DOHH2 (cell line): Measurements from ENCODE around the gene KDM8.

Source experiments
- H3F3A ChIP-seq: fragments of 200-600 bp; sonication (generic), shearing (Covaris generic); 2 replicates; pipeline ENCODE4 v1.6.0; 2016; ENCODE audit warnings: antibody characterized with exemption, mild to moderate bottlenecking; ENCODE audit not compliant: control insufficient read depth, insufficient read depth
- H3K27ac ChIP-seq: fragments of 200-600 bp; sonication (generic); 2 replicates; pipeline ENCODE4 v1.5.1; 2014; ENCODE audit warnings: low read depth, mild to moderate bottlenecking, low read length, moderate library complexity
- H3K27me3 ChIP-seq: fragments of 200-600 bp; sonication (generic); 2 replicates; pipeline ENCODE4 v1.6.1; 2014; ENCODE audit warnings: mild to moderate bottlenecking, low read length, mixed read lengths; ENCODE audit not compliant: control insufficient read depth
- H3K36me3 ChIP-seq: fragments of 200-600 bp; sonication (generic); 2 replicates; pipeline ENCODE4 v1.6.1; 2014; ENCODE audit warnings: mild to moderate bottlenecking, low read length, moderate library complexity, mixed read lengths; ENCODE audit not compliant: control insufficient read depth
- H3K4me1 ChIP-seq: fragments of 200-600 bp; sonication (generic); 2 replicates; pipeline ENCODE4 v1.6.1; 2014; ENCODE audit warnings: mild to moderate bottlenecking, low read length, mixed read lengths; ENCODE audit not compliant: control insufficient read depth
- H3K4me2 ChIP-seq: fragments of 200-600 bp; sonication (generic); 2 replicates; pipeline ENCODE4 v1.6.0; 2014; ENCODE audit warnings: mild to moderate bottlenecking, low read length, moderate library complexity
- H3K4me3 ChIP-seq: fragments of 200-600 bp; sonication (generic); 2 replicates; pipeline ENCODE4 v1.5.1; 2014; ENCODE audit warnings: mild to moderate bottlenecking, low read length, mixed read lengths
- H3K79me2 ChIP-seq: fragments of 200-600 bp; sonication (generic); 2 replicates; pipeline ENCODE4 v1.6.1; 2014; ENCODE audit warnings: mild to moderate bottlenecking, low read length, mixed read lengths; ENCODE audit not compliant: control insufficient read depth
- H3K9me2 ChIP-seq: fragments of 200-600 bp; sonication (generic); replicated peaks from 2 replicates; pipeline ENCODE4 v1.6.1; 2014; ENCODE audit warnings: mild to moderate bottlenecking, low read length, mixed read lengths; ENCODE audit not compliant: control insufficient read depth
- H3K9me3 ChIP-seq: fragments of 200-600 bp; sonication (generic); 2 replicates; pipeline ENCODE4 v1.6.1; 2014; ENCODE audit warnings: antibody characterized with exemption, low read length, mixed read lengths; ENCODE audit not compliant: control insufficient read depth, insufficient read depth
- H4K20me1 ChIP-seq: fragments of 200-600 bp; sonication (generic); 2 replicates; pipeline ENCODE4 v1.6.0; 2014; ENCODE audit warnings: low read depth, mild to moderate bottlenecking, antibody characterized with exemption, low read length, moderate library complexity; ENCODE audit not compliant: control insufficient read depth, insufficient read depth
- EZH2phosphoT487 ChIP-seq: fragments of 200-600 bp; sonication (generic); IDR thresholded peaks from 2 replicates; pipeline ENCODE4 v1.6.1; 2017; ENCODE audit warnings: borderline replicate concordance, mild to moderate bottlenecking, antibody characterized with exemption, low read length, moderate library complexity, mixed read lengths
- TF ChIP-seq, protein P1 (sequence below): fragments of 200-600 bp; sonication (generic); IDR thresholded peaks from one replicate; pipeline ENCODE4 v1.5.1; 2014; ENCODE audit warnings: antibody characterized with exemption, mild to moderate bottlenecking, low read depth, low read length; ENCODE audit not compliant: poor library complexity, severe bottlenecking

KDM8 gene

DNA sequence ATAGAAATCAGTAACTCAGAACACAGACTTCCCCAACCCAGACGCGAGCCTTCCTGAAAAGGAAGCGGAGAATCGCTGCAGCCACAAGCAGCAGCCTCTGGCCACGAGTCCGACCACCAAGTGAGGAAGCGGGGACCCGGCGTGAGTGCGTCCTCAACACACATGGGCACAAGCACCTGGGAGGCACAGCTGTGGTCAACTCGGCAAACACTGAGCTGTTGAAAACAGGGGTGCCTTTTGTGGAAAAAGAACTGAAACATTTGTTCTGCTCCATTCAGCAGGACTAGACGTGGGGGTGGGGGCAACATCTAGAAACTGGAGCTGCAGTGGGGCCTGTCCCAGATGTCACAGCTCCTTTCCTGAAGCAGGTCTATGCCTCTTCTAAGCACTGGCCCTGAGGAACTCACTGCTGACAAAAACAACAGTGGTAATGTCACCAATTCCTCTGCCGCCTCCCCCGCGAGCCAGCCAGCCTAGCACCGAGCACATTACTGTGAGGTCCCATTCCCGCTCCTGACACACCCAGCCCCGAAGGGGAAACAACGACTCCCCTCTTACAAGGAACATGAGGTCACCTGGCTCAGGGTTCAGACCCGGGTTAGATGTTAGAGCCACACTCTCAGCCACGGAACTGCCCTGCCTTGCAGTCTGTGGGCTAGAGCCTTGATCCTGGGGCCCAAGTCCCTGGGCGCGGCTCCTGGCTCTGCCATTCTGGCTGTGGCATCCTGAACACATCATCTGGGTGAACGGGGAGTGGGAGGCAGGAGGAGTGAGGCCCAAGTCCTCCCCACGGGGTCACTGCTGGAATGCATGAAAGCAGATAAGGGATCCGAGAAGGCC, 29.0 kb downstream of the KDM8 start:
- Histone ChIP-seq H3K27me3 (no peaks in the 10 kb centered on the region), H3K4me3 (peak overlapping the region; percentile 53), H3F3A (peaks cover 16% of the 10 kb centered on the region), H3K27ac (peak overlapping the region; percentile 86), H3K9me2 (no peaks in the 10 kb centered on the region), H3K79me2 (peaks cover 9% of the 10 kb centered on the region), H3K4me2 (peak overlapping the region; percentile 78), H3K9me3 (no peaks in the 10 kb centered on the region), H4K20me1 (no peaks in the 10 kb centered on the region), H3K36me3 (peaks cover 33% of the 10 kb centered on the region), H3K4me1 (peaks cover 96% of the 10 kb centered on the region)
- TF ChIP-seq EZH2phosphoT487: no peak
- TF ChIP-seq, protein P1, sequence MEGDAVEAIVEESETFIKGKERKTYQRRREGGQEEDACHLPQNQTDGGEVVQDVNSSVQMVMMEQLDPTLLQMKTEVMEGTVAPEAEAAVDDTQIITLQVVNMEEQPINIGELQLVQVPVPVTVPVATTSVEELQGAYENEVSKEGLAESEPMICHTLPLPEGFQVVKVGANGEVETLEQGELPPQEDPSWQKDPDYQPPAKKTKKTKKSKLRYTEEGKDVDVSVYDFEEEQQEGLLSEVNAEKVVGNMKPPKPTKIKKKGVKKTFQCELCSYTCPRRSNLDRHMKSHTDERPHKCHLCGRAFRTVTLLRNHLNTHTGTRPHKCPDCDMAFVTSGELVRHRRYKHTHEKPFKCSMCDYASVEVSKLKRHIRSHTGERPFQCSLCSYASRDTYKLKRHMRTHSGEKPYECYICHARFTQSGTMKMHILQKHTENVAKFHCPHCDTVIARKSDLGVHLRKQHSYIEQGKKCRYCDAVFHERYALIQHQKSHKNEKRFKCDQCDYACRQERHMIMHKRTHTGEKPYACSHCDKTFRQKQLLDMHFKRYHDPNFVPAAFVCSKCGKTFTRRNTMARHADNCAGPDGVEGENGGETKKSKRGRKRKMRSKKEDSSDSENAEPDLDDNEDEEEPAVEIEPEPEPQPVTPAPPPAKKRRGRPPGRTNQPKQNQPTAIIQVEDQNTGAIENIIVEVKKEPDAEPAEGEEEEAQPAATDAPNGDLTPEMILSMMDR: no peak

DNA sequence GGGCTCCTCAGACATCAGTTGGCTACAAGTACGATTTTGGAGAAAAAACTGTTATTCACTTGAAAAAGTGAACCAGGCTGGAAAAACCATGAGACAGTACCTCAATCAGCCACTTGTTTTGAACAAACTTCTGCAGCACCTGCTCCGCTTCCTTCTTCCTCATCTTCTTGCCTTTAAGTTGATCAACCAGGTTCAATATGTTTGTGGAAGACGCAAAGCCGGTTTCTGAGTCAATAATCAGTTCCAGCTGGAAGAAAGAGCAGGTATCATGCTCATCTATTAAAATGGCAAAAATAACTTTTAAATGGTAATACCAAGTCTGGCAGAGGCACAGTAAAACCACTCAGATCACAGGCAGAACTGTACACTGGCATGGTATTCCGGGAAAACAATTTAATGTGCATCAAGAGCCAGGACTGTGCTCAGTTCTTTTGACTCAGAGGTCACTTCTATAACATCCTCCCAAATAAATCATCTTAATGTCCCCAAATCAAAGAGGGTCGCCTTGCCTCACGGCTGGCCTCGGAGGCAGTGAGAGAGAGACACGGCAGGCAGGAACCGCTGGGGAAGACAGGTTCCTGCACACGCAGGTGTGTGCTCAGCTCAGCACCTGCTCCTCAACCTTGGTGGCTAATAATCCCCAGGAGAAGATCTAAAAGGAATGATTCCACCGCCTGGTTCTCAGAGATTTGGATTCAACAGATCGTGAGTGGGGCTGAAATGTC, 29.7 kb downstream of the KDM8 start:
- no peaks in the 10 kb centered on the region for H3K9me2 ChIP-seq
- no peaks in the 10 kb centered on the region for H3K27me3 ChIP-seq
- peak overlapping the region; percentile 78 for H3K4me2 ChIP-seq
- H3K9me3 ChIP-seq: no peaks in the 10 kb centered on the region
- TF ChIP-seq EZH2phosphoT487: no peak
- TF ChIP-seq, protein P1: no peak
- H3K36me3 ChIP-seq: peaks cover 33% of the 10 kb centered on the region
- peak overlapping the region; percentile 86 for H3K27ac ChIP-seq
- H3K79me2 ChIP-seq: peaks cover 9% of the 10 kb centered on the region
- H3K4me1 ChIP-seq: peaks cover 96% of the 10 kb centered on the region
- peak overlapping the region; percentile 53 for H3K4me3 ChIP-seq
- no peaks in the 10 kb centered on the region for H4K20me1 ChIP-seq
- peaks cover 20% of the 10 kb centered on the region for H3F3A ChIP-seq

DNA sequence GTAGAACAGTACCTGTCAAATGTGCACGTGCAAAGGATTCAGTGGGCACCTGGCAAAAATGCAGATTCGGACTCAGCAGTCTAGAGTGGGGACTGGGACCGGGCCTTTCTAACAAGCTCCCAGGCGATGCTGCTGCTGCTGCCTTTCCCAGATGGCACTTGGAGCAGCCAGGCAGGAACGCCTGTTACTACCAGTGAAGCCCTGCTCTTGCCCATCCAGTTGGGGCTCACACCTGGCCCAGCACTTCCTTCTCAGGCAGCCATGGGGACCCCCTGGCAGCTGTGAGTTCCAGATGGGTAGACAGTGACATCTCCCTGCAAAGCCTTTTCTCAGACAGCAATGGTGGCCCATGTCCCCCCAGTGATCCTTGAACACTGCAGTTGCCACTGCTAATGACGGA, 30.4 kb downstream of the KDM8 start:
- Histone ChIP-seq H3K9me3 (no peaks in the 10 kb centered on the region), H4K20me1 (no peaks in the 10 kb centered on the region), H3K27ac (peak overlapping the region; percentile 86), H3K36me3 (peaks cover 33% of the 10 kb centered on the region), H3K4me3 (no peak overlapping the region), H3K4me1 (peaks cover 100% of the 10 kb centered on the region), H3F3A (peaks cover 20% of the 10 kb centered on the region), H3K79me2 (peaks cover 9% of the 10 kb centered on the region), H3K4me2 (peak overlapping the region; percentile 78), H3K27me3 (no peaks in the 10 kb centered on the region), H3K9me2 (no peaks in the 10 kb centered on the region)
- TF ChIP-seq EZH2phosphoT487: no peak
- TF ChIP-seq, protein P1: no peak
